MCF 10A (cell line): ENCODE results near the gene ZNF519. TPM values are rescaled to one million over a fixed set of nuclear protein-coding genes. Genes with fewer than 3 reads are reported as not detected.

ENCODE experiments used
- BruUV-seq: library from RNA; stranded (reverse); fragments of 400-500 nt; replicated peaks from 2 replicates; lab custom pipeline; 2021; lab: Mats Ljungman, UMichigan
- CTCF ChIA-PET: fragments of 300-600 bp; sonication (Branson Sonifier 250); formaldehyde crosslinking; extraction: SDS; loops from one replicate; lab custom pipeline; 2021; ENCODE audit warnings: antibody characterized with exemption, inconsistent platforms; lab: Yijun Ruan, JAX
- POLR2A ChIA-PET: fragments of 300-600, 350-650 bp; sonication (Branson Sonifier 250); formaldehyde crosslinking; extraction: SDS; loops from one replicate; lab custom pipeline; 2020; ENCODE audit warnings: antibody characterized with exemption, inconsistent platforms; lab: Yijun Ruan, JAX
- DNase-seq: peaks from one replicate; pipeline ENCODE4 v3.0.0-alpha.2; 2018; ENCODE audit not compliant: unreplicated experiment
- H3K27ac Mint-ChIP-seq: one replicate; pipeline ENCODE4 v1.8.0; 2022; ENCODE audit warnings: mild to moderate bottlenecking, low read depth, mixed read lengths; ENCODE audit not compliant: unreplicated experiment
- H3K27me3 Mint-ChIP-seq: one replicate; pipeline ENCODE4 v1.8.0; 2022; ENCODE audit warnings: mixed read lengths; ENCODE audit not compliant: insufficient read depth, unreplicated experiment
- H3K36me3 Mint-ChIP-seq: one replicate; pipeline ENCODE4 v1.8.0; 2022; ENCODE audit warnings: mild to moderate bottlenecking, moderate library complexity, mixed read lengths; ENCODE audit not compliant: insufficient read depth, unreplicated experiment
- H3K4me1 Mint-ChIP-seq: one replicate; pipeline ENCODE4 v1.8.0; 2022; ENCODE audit warnings: mixed read lengths; ENCODE audit not compliant: insufficient read depth, unreplicated experiment
- H3K4me3 Mint-ChIP-seq: one replicate; pipeline ENCODE4 v1.8.0; 2022; ENCODE audit warnings: mild to moderate bottlenecking, moderate library complexity, mixed read lengths; ENCODE audit not compliant: unreplicated experiment
- H3K9me3 Mint-ChIP-seq: one replicate; pipeline ENCODE4 v1.8.0; 2022; ENCODE audit warnings: mixed read lengths; ENCODE audit not compliant: unreplicated experiment
- CTCF ChIP-seq: fragments of 200-600 bp; IDR thresholded peaks from one replicate; pipeline ENCODE4 v1.8.0; 2022; ENCODE audit warnings: antibody characterized with exemption, mild to moderate bottlenecking; ENCODE audit not compliant: unreplicated experiment
- intact Hi-C: fragments of 100-400 bp; cut with micrococcal nuclease; formaldehyde crosslinking; loops from 2 replicates; pipeline ENCODE4 v1.14.1; 2022
- total RNA-seq: library from RNA; stranded (reverse); gene quantifications from 2 replicates; pipeline ENCODE4 v1.2.3, GENCODE V29; 2022

Gene ZNF519
- total RNA-seq, 1 experiment from 2014 or later: 6.0 TPM

GRCh38 chr18:14124689-14125088 lies 7.5 kb downstream of the ZNF519 start:
- intact Hi-C loops: no loop called here
- no peak for TF ChIP-seq CTCF
- peaks cover 6% of the 10 kb centered on the region for H3K36me3 Mint-ChIP-seq
- H3K4me1 Mint-ChIP-seq: peaks cover 12% of the 10 kb centered on the region
- CTCF ChIA-PET: interaction anchor here (1.1 kb wide), 1 partner anchor 138 kb away, joined by 4 read pairs; no protein-coding TSS in a partner anchor
- H3K27me3 Mint-ChIP-seq: no peaks in the 10 kb centered on the region
- DNase-seq: no peak
- H3K9me3 Mint-ChIP-seq: no peaks in the 10 kb centered on the region
- no peak overlapping the region for H3K4me3 Mint-ChIP-seq
- BruUV-seq: no TSS peak
- POLR2A ChIA-PET: interaction anchor here (0.6 kb wide), 1 partner anchor 328 kb away, joined by 3 read pairs; no protein-coding TSS in a partner anchor
- no peak overlapping the region for H3K27ac Mint-ChIP-seq

GRCh38 chr18:14122097-14122496 lies 10.1 kb downstream of the ZNF519 start:
- H3K4me3 Mint-ChIP-seq: no peak overlapping the region
- no peak for TF ChIP-seq CTCF
- H3K4me1 Mint-ChIP-seq: peaks cover 5% of the 10 kb centered on the region
- no TSS peak for BruUV-seq
- no peak overlapping the region for H3K27ac Mint-ChIP-seq
- no peak for DNase-seq
- H3K27me3 Mint-ChIP-seq: no peaks in the 10 kb centered on the region
- intact Hi-C loops: no loop called here
- CTCF ChIA-PET: no interaction called here
- no peaks in the 10 kb centered on the region for H3K36me3 Mint-ChIP-seq
- no peaks in the 10 kb centered on the region for H3K9me3 Mint-ChIP-seq
- POLR2A ChIA-PET: no interaction called here

GRCh38 chr18:14120926-14121325 lies 11.3 kb downstream of the ZNF519 start:
- no TSS peak for BruUV-seq
- DNase-seq: no peak
- H3K9me3 Mint-ChIP-seq: no peaks in the 10 kb centered on the region
- intact Hi-C loops: no loop called here
- peaks cover 5% of the 10 kb centered on the region for H3K4me1 Mint-ChIP-seq
- no peaks in the 10 kb centered on the region for H3K27me3 Mint-ChIP-seq
- H3K4me3 Mint-ChIP-seq: no peak overlapping the region
- H3K27ac Mint-ChIP-seq: no peak overlapping the region
- TF ChIP-seq CTCF: no peak
- no peaks in the 10 kb centered on the region for H3K36me3 Mint-ChIP-seq
- CTCF ChIA-PET: no interaction called here
- POLR2A ChIA-PET: no interaction called here

- DNase-seq: no peak
- no peaks in the 10 kb centered on the region for H3K27me3 Mint-ChIP-seq
- H3K27ac Mint-ChIP-seq: no peak overlapping the region
- no peaks in the 10 kb centered on the region for H3K36me3 Mint-ChIP-seq
- POLR2A ChIA-PET: no interaction called here
- no TSS peak for BruUV-seq
- no peak for TF ChIP-seq CTCF
- H3K4me1 Mint-ChIP-seq: peaks cover 5% of the 10 kb centered on the region
- intact Hi-C loops: no loop called here
- CTCF ChIA-PET: no interaction called here
- H3K9me3 Mint-ChIP-seq: no peaks in the 10 kb centered on the region
- H3K4me3 Mint-ChIP-seq: no peak overlapping the region
These were observed 14.6 kb downstream of the ZNF519 start for GRCh38 chr18:14117606-14118005.
